Loucy (cell line): ENCODE measurements around the gene PXN.
A peak's percentile ranks its signal among the peaks of the same experiment; 100 is the strongest.

Source experiments
- EZH2phosphoT487 ChIP-seq: fragments of 200-600 bp; IDR thresholded peaks from 2 replicates; pipeline ENCODE4 v1.6.1; 2018; ENCODE audit warnings: antibody characterized with exemption, mild to moderate bottlenecking, moderate library complexity, borderline replicate concordance
- TF ChIP-seq, protein P1 (sequence below): fragments of 200-600 bp; sonication (generic); conservative IDR thresholded peaks from 2 replicates; pipeline ENCODE4 v1.5.1; 2014; ENCODE audit warnings: mild to moderate bottlenecking, antibody characterized with exemption, low read length

DNA sequence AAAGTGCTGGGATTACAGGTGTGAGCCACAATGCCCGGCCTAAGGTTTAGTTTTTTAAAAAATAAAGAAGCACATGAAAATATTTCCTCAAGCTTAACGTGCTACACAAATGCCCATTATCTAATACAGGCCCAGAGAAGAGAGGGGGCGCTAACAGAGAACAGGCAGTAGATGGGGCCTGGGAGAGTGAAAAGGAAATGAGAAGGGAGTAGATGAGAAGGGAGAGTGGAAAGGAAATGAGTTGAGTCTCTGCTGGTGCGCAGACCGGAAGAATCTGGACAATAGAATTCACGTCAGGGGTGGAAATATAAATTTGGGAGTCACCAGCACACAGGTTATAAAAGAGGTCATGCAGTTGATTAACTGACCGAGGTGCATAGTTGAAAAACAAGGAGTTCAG, 10.7 kb downstream of the PXN start:
- TF ChIP-seq, protein P1, sequence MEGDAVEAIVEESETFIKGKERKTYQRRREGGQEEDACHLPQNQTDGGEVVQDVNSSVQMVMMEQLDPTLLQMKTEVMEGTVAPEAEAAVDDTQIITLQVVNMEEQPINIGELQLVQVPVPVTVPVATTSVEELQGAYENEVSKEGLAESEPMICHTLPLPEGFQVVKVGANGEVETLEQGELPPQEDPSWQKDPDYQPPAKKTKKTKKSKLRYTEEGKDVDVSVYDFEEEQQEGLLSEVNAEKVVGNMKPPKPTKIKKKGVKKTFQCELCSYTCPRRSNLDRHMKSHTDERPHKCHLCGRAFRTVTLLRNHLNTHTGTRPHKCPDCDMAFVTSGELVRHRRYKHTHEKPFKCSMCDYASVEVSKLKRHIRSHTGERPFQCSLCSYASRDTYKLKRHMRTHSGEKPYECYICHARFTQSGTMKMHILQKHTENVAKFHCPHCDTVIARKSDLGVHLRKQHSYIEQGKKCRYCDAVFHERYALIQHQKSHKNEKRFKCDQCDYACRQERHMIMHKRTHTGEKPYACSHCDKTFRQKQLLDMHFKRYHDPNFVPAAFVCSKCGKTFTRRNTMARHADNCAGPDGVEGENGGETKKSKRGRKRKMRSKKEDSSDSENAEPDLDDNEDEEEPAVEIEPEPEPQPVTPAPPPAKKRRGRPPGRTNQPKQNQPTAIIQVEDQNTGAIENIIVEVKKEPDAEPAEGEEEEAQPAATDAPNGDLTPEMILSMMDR = peak; percentile 54
- no peak for TF ChIP-seq EZH2phosphoT487
